ENCODE data around the gene CSRP2.

The CSRP2 gene

GRCh38 chr12:76890151-76891143 lies 11.6 kb upstream of the CSRP2 start:
- FAIRE-seq = no peak

GRCh38 chr12:76888775-76889174 lies 10.0 kb upstream of the CSRP2 start:
- FAIRE-seq = no peak

GRCh38 chr12:76883811-76884210 lies 5.0 kb upstream of the CSRP2 start:
- no peak for FAIRE-seq

- no peak for FAIRE-seq
These were observed 4.3 kb upstream of the CSRP2 start for GRCh38 chr12:76883151-76883550.

GRCh38 chr12:76882367-76882766 lies 3.5 kb upstream of the CSRP2 start:
- FAIRE-seq = no peak

- no peak for FAIRE-seq
These were observed 2.3 kb upstream of the CSRP2 start for GRCh38 chr12:76881142-76881541.

- no peak for FAIRE-seq
These were observed 1.8 kb upstream of the CSRP2 start for GRCh38 chr12:76880519-76881023.

- no peak for FAIRE-seq
These were observed 1.1 kb upstream of the CSRP2 start for GRCh38 chr12:76879710-76880518.

- FAIRE-seq = no peak
These were observed 520 bp downstream of the CSRP2 start for GRCh38 chr12:76878099-76878898.

- FAIRE-seq = no peak
These were observed 2.1 kb downstream of the CSRP2 start for GRCh38 chr12:76876696-76877229.

- no peak for FAIRE-seq
These were observed 4.2 kb downstream of the CSRP2 start for GRCh38 chr12:76874491-76875190.

GRCh38 chr12:76874027-76874426 lies 4.8 kb downstream of the CSRP2 start:
- no peak for FAIRE-seq

- no peak for FAIRE-seq
These were observed 6.4 kb downstream of the CSRP2 start for GRCh38 chr12:76872415-76872814.

- no peak for FAIRE-seq
These were observed 7.1 kb downstream of the CSRP2 start for GRCh38 chr12:76871742-76872141.

- FAIRE-seq = no peak
These were observed 7.7 kb downstream of the CSRP2 start for GRCh38 chr12:76871082-76871481.

GRCh38 chr12:76866726-76867125 lies 12.1 kb downstream of the CSRP2 start:
- FAIRE-seq = no peak

GRCh38 chr12:76866151-76866567 lies 12.7 kb downstream of the CSRP2 start:
- FAIRE-seq = no peak

GRCh38 chr12:76864791-76865400 lies 13.9 kb downstream of the CSRP2 start:
- FAIRE-seq = no peak

GRCh38 chr12:76863837-76864236 lies 15.0 kb downstream of the CSRP2 start:
- FAIRE-seq = no peak

- peak; percentile 64 for FAIRE-seq
These were observed 15.7 kb downstream of the CSRP2 start for GRCh38 chr12:76863005-76863670.

GRCh38 chr12:76860256-76860655 lies 18.6 kb downstream of the CSRP2 start:
- no peak for FAIRE-seq
